WTC11 (cell line): ENCODE data around the gene PRRC2B. TPM values are rescaled to one million over a fixed set of nuclear protein-coding genes. Genes with fewer than 3 reads are reported as not detected.
"Not testable (repeated sequence)": the region's sequence is repeated elsewhere in the genome, so short reads cannot be mapped to it uniquely, and the experiment has no call there.

Source experiments
- ATAC-seq: fragments of 200-7000 bp; cut with Tn5 transposase; 2 replicates; pipeline ENCODE4 v1.10.0; 2021; ENCODE audit warnings: mild to moderate bottlenecking, moderate library complexity
- CTCF ChIA-PET: fragments of 300-600 bp; sonication (Branson Sonifier 250); formaldehyde crosslinking; loops from one replicate; lab custom pipeline; 2021; ENCODE audit warnings: antibody characterized with exemption; lab: Charles Lee
- POLR2A ChIA-PET: fragments of 350-600 bp; sonication (Branson Sonifier 250); formaldehyde crosslinking; loops from one replicate; lab custom pipeline; 2021; ENCODE audit warnings: antibody characterized with exemption; lab: Charles Lee
- DNase-seq: peaks from one replicate; pipeline ENCODE4 v3.0.0; 2021; ENCODE audit warnings: low spot score
- H3K27ac Mint-ChIP-seq: 2 replicates; pipeline ENCODE4 v1.8.0; 2021; ENCODE audit warnings: mixed read lengths
- H3K27me3 Mint-ChIP-seq: 2 replicates; pipeline ENCODE4 v1.8.0; 2021; ENCODE audit warnings: low read depth, mild to moderate bottlenecking, moderate library complexity, mixed read lengths
- H3K36me3 Mint-ChIP-seq: 2 replicates; pipeline ENCODE4 v1.8.0; 2021; ENCODE audit warnings: mixed read lengths
- H3K4me1 Mint-ChIP-seq: 2 replicates; pipeline ENCODE4 v1.8.0; 2022; ENCODE audit warnings: mixed read lengths
- H3K4me3 Mint-ChIP-seq: 2 replicates; pipeline ENCODE4 v1.8.0; 2021; ENCODE audit warnings: mild to moderate bottlenecking, moderate library complexity, mixed read lengths
- H3K9me3 Mint-ChIP-seq: 2 replicates; pipeline ENCODE4 v1.8.0; 2021; ENCODE audit warnings: mixed read lengths
- CBFB ChIP-seq: sonication (generic); formaldehyde crosslinking; IDR thresholded peaks from 2 replicates; pipeline ENCODE4 v1.8.1; 2022; ENCODE audit warnings: mild to moderate bottlenecking, low read depth, missing genetic modification reagents
- GABPB1 ChIP-seq: sonication (generic); formaldehyde crosslinking; IDR thresholded peaks from 2 replicates; pipeline ENCODE4 v1.8.1; 2023; ENCODE audit warnings: mild to moderate bottlenecking, missing genetic modification reagents
- HMGA2 ChIP-seq: fragments of 250-450 bp; sonication (Bioruptor Pico); IDR thresholded peaks from 2 replicates; pipeline ENCODE4 v1.4.0; 2021; ENCODE audit warnings: mild to moderate bottlenecking, moderate library complexity
- HMGXB4 ChIP-seq: sonication (generic); formaldehyde crosslinking; IDR thresholded peaks from 2 replicates; pipeline ENCODE4 v1.8.1; 2023; ENCODE audit warnings: mild to moderate bottlenecking, moderate library complexity, missing genetic modification reagents
- IRF2 ChIP-seq: sonication (generic); formaldehyde crosslinking; IDR thresholded peaks from 2 replicates; pipeline ENCODE4 v1.8.0; 2022; ENCODE audit warnings: low read depth, missing genetic modification reagents, borderline replicate concordance
- NFE2L1 ChIP-seq: sonication (generic); formaldehyde crosslinking; IDR thresholded peaks from 2 replicates; pipeline ENCODE4 v1.8.1; 2023; ENCODE audit warnings: missing genetic modification reagents
- ZNF138 ChIP-seq: sonication (generic); formaldehyde crosslinking; conservative IDR thresholded peaks from 2 replicates; pipeline ENCODE4 v1.8.1; 2022; ENCODE audit warnings: mild to moderate bottlenecking, moderate library complexity, missing genetic modification reagents
- ZNF219 ChIP-seq: sonication (generic); formaldehyde crosslinking; IDR thresholded peaks from 2 replicates; pipeline ENCODE4 v1.8.0; 2023; ENCODE audit warnings: missing genetic modification reagents, mild to moderate bottlenecking, borderline replicate concordance
- ZNF317 ChIP-seq: sonication (generic); formaldehyde crosslinking; IDR thresholded peaks from 2 replicates; pipeline ENCODE4 v1.8.1; 2023; ENCODE audit warnings: low read depth, mild to moderate bottlenecking, moderate library complexity, missing genetic modification reagents, borderline replicate concordance
- ZNF416 ChIP-seq: fragments of 250-450 bp; sonication (Bioruptor Pico); IDR thresholded peaks from 2 replicates; pipeline ENCODE4 v1.9.0; 2021; ENCODE audit warnings: mild to moderate bottlenecking, inconsistent platforms
- total RNA-seq: library from RNA; stranded (reverse); gene quantifications from 3 replicates; pipeline ENCODE4 v1.2.3, GENCODE V29; 2021
- TF ChIP-seq, protein P1 (sequence below): sonication (generic); formaldehyde crosslinking; IDR thresholded peaks from 2 replicates; pipeline ENCODE4 v1.8.1; 2022; ENCODE audit warnings: missing genetic modification reagents, borderline replicate concordance

PRRC2B gene
- total RNA-seq, 1 experiment from 2014 or later: 272 TPM

DNA sequence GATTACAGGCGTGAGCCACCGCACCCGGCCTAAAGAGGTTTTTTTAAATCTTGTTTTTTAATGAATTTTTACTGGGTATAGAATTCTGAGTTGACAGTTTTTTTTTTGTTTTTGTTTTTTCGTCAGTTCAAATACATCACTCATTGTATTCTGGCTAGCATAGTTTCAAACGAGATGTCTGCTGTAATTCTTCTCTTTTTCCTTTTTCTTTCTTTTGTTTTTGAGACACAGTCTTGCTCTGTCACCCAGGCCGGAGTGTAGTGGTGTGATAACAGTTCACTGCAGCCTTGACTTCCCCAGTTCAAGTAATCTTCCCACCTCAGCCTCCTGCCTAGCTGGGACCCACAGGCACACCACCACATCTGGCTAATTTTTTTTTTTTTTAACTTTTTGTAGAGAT is 149.3 kb downstream of the PRRC2B start:
- Mint-ChIP-seq H3K9me3 (peaks cover 38% of the 10 kb centered on the region), H3K27ac (no peak overlapping the region), H3K4me1 (peaks cover 7% of the 10 kb centered on the region), H3K27me3 (peaks cover 52% of the 10 kb centered on the region), H3K36me3 (peaks cover 30% of the 10 kb centered on the region), H3K4me3 (no peak overlapping the region)
- ChIA-PET CTCF (no interaction called here), POLR2A (no interaction called here)
- ATAC-seq (no peak), DNase-seq (no peak)
- no peak for TF ChIP-seq NFE2L1 (CRISPR knock-in tag)
- TF ChIP-seq ZNF317 (CRISPR knock-in tag): peak; percentile 98

GRCh38 chr9:131545003-131545785 is 151.3 kb downstream of the PRRC2B start, which contains the start of gene PRRT1B:
PRRT1B (plus strand) TSS chr9:131545523; CDS start chr9:131545616, 93 bp downstream.
- peaks cover 41% of the 10 kb centered on the region for H3K36me3 Mint-ChIP-seq
- H3K9me3 Mint-ChIP-seq: peaks cover 53% of the 10 kb centered on the region
- peak; percentile 57 for ATAC-seq
- POLR2A ChIA-PET: interaction anchor here (0.7 to 1.7 kb wide), 4 partner anchors 9 to 19 kb away, joined by 3 to 7 read pairs (median 4); no protein-coding TSS in a partner anchor
- H3K27me3 Mint-ChIP-seq: peaks cover 72% of the 10 kb centered on the region
- peak; percentile 57 for DNase-seq
- H3K27ac Mint-ChIP-seq: no peak within 1 kb of the TSS
- TF ChIP-seq HMGXB4 (CRISPR knock-in tag): peak; percentile 65; the same call in 1 of the 2 replicates
- TF ChIP-seq HMGA2: no peak
- TF ChIP-seq GABPB1: peak; percentile 49; the same call in 1 of the 2 replicates
- H3K4me3 Mint-ChIP-seq: peak within 1 kb of the TSS; percentile 68
- H3K4me1 Mint-ChIP-seq: peaks cover 7% of the 10 kb centered on the region
- CTCF ChIA-PET: interaction anchor here (0.7 to 2.0 kb wide), 4 partner anchors 9 to 195 kb away, joined by 3 to 11 read pairs (median 4); no protein-coding TSS in a partner anchor

GRCh38 chr9:131545786-131546335 is 152.0 kb downstream of the PRRC2B start:
- no peak for DNase-seq
- Mint-ChIP-seq H3K27ac (no peak overlapping the region), H3K4me3 (peak overlapping the region; percentile 68), H3K9me3 (peaks cover 53% of the 10 kb centered on the region), H3K4me1 (peaks cover 7% of the 10 kb centered on the region), H3K27me3 (peaks cover 75% of the 10 kb centered on the region), H3K36me3 (peaks cover 41% of the 10 kb centered on the region)
- peak; percentile 59 for ATAC-seq
- TF ChIP-seq, protein P1, sequence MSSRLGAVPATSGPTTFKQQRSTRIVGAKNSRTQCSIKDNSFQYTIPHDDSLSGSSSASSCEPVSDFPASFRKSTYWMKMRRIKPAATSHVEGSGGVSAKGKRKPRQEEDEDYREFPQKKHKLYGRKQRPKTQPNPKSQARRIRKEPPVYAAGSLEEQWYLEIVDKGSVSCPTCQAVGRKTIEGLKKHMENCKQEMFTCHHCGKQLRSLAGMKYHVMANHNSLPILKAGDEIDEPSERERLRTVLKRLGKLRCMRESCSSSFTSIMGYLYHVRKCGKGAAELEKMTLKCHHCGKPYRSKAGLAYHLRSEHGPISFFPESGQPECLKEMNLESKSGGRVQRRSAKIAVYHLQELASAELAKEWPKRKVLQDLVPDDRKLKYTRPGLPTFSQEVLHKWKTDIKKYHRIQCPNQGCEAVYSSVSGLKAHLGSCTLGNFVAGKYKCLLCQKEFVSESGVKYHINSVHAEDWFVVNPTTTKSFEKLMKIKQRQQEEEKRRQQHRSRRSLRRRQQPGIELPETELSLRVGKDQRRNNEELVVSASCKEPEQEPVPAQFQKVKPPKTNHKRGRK (CRISPR knock-in tag): no peak
- no peak for TF ChIP-seq CBFB
- TF ChIP-seq ZNF219 (CRISPR knock-in tag): no peak
- TF ChIP-seq HMGA2: no peak
- no peak for TF ChIP-seq IRF2 (CRISPR knock-in tag)
- ChIA-PET POLR2A (interaction anchor here (0.7 to 1.7 kb wide), 4 partner anchors 8 to 20 kb away, joined by 3 to 7 read pairs (median 4); no protein-coding TSS in a partner anchor), CTCF (interaction anchor here (0.6 to 2.0 kb wide), 8 partner anchors 8 to 210 kb away, joined by 3 to 11 read pairs (median 3); no protein-coding TSS in a partner anchor)

DNA sequence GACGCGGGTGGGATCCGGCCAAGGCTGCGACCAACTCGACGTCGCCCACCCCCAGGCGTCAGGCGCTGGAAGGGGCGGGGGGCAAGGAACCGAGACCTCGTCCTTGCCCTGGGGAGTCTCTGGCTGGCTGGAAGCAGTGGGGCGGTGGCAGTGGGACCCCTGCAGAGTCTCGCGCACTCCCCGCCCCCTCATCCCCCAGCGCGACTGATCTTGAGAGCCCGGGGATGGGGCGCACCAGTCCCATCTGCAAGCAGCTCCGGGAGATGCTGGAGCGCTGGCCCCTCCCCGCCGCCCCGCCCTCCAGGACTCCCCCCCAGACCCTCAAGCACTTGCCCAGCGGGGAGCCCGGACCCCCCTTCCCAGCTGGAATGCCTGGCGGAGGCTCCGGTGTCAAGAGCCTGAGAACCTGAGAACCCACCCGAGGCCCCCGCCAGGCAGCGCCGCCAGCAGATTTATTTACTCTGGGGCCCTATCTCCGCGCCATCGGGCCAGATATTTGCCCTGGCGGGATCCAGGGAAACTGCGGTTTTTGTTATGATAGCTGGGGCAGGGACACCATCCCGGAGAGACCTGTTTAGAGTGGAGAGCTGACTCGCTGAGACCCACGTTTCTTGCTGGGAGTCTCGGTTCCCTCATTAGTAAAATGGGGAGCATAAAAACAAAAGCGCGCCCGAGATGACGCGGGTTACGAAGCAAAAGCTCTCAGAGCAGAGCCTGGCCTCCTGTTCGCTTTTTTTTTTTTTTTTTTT is 152.6 kb downstream of the PRRC2B start:
- POLR2A ChIA-PET: interaction anchor here (0.9 to 1.7 kb wide), 3 partner anchors 8 to 12 kb away, joined by 3 to 4 read pairs (median 3); no protein-coding TSS in a partner anchor
- DNase-seq (peak; percentile 69), ATAC-seq (peak; percentile 45)
- no peak for TF ChIP-seq ZNF138
- TF ChIP-seq ZNF416 (CRISPR knock-in tag): no peak
- Mint-ChIP-seq H3K27me3 (peaks cover 79% of the 10 kb centered on the region), H3K27ac (no peak overlapping the region), H3K4me1 (peaks cover 7% of the 10 kb centered on the region), H3K9me3 (peaks cover 53% of the 10 kb centered on the region), H3K4me3 (peak overlapping the region; percentile 68), H3K36me3 (peaks cover 41% of the 10 kb centered on the region)
- CTCF ChIA-PET: interaction anchor here (0.6 to 2.0 kb wide), 14 partner anchors 11 to 328 kb away, joined by 3 to 11 read pairs (median 3); no protein-coding TSS in a partner anchor

DNA sequence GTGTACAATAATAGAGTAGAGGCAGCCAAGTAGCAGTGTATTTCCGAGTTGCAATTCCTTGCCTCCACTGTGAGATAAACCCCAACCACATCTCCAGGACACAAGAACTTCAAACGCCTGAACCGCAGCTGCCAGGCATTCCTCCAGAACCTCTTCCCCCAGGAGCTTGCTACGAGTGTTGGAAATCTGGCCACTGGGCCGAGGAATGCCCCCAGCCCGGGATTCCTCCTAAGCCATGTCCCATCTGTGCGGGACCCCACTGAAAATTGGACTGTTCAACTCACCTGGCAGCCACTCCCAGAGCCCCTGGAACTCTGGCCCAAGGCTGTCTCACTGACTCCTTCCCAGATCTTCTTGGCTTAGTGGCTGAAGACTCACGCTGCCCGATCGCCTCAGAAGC is 155.3 kb downstream of the PRRC2B start:
- H3K27ac Mint-ChIP-seq, ATAC-seq, CTCF ChIA-PET, POLR2A ChIA-PET, H3K4me3 Mint-ChIP-seq, DNase-seq, H3K4me1 Mint-ChIP-seq: not testable (repeated sequence)
- Mint-ChIP-seq H3K36me3 (peaks cover 25% of the 10 kb centered on the region), H3K27me3 (peaks cover 89% of the 10 kb centered on the region), H3K9me3 (peaks cover 40% of the 10 kb centered on the region)
